HFFc6 (cell line): ENCODE measurements around the gene DCUN1D2. TPM values are rescaled to one million over a fixed set of nuclear protein-coding genes. Genes with fewer than 3 reads are reported as not detected.

Source experiments
- DNase-seq: peaks from one replicate; pipeline ENCODE4 v3.0.0-alpha.2; 2018
- H3K27ac Mint-ChIP-seq: 2 replicates; pipeline ENCODE4 v1.8.0; 2020; ENCODE audit warnings: mild to moderate bottlenecking, mixed read lengths
- H3K27me3 Mint-ChIP-seq: 2 replicates; pipeline ENCODE4 v1.8.0; 2021; ENCODE audit warnings: mild to moderate bottlenecking, moderate library complexity, mixed read lengths; ENCODE audit not compliant: insufficient read depth
- H3K36me3 Mint-ChIP-seq: 2 replicates; pipeline ENCODE4 v1.8.0; 2021; ENCODE audit warnings: low read depth, mixed read lengths
- H3K4me1 Mint-ChIP-seq: 2 replicates; pipeline ENCODE4 v1.8.0; 2020; ENCODE audit warnings: low read depth, mixed read lengths
- H3K4me3 Mint-ChIP-seq: 2 replicates; pipeline ENCODE4 v1.8.0; 2020; ENCODE audit warnings: mild to moderate bottlenecking, moderate library complexity, mixed read lengths
- H3K9me3 Mint-ChIP-seq: 2 replicates; pipeline ENCODE4 v1.8.0; 2020; ENCODE audit warnings: mild to moderate bottlenecking, mixed read lengths
- CTCF ChIP-seq: fragments of 200-600 bp; sonication (generic); IDR thresholded peaks from 2 replicates; pipeline ENCODE4 v1.5.0; 2021; ENCODE audit warnings: antibody characterized with exemption, mild to moderate bottlenecking
- total RNA-seq, 6 experiments: library from RNA; stranded (reverse); fragmentation: NEBNext Ultra II Directional; extraction: Animal tissue kit (Norgen Biotek cat#: 25700); gene quantifications; 2 replicates in 1 of 6; 3 replicates in 5 of 6; pipeline ENCODE4 v1.2.3, GENCODE V29; 2021

Gene DCUN1D2
- total RNA-seq, 6 experiments from 2014 or later = 7.6 to 9.3 (median 9.0) TPM

GRCh38 chr13:113486698-113487097 lies 3.8 kb downstream of the DCUN1D2 start:
- peaks cover 3% of the 10 kb centered on the region for H3K27me3 Mint-ChIP-seq
- DNase-seq = no peak
- TF ChIP-seq CTCF = no peak
- no peaks in the 10 kb centered on the region; the same call in 1 of the 2 replicates for H3K36me3 Mint-ChIP-seq
- no peak overlapping the region for H3K4me3 Mint-ChIP-seq
- no peaks in the 10 kb centered on the region for H3K9me3 Mint-ChIP-seq
- H3K4me1 Mint-ChIP-seq = peaks cover 37% of the 10 kb centered on the region
- no peak overlapping the region for H3K27ac Mint-ChIP-seq

- H3K4me1 Mint-ChIP-seq = peaks cover 35% of the 10 kb centered on the region
- no peak for TF ChIP-seq CTCF
- peaks cover 3% of the 10 kb centered on the region for H3K27me3 Mint-ChIP-seq
- H3K9me3 Mint-ChIP-seq = no peaks in the 10 kb centered on the region
- no peak overlapping the region for H3K4me3 Mint-ChIP-seq
- H3K36me3 Mint-ChIP-seq = no peaks in the 10 kb centered on the region
- DNase-seq = no peak
- H3K27ac Mint-ChIP-seq = no peak overlapping the region
These were observed 5.0 kb downstream of the DCUN1D2 start for GRCh38 chr13:113485545-113485944.

DNA sequence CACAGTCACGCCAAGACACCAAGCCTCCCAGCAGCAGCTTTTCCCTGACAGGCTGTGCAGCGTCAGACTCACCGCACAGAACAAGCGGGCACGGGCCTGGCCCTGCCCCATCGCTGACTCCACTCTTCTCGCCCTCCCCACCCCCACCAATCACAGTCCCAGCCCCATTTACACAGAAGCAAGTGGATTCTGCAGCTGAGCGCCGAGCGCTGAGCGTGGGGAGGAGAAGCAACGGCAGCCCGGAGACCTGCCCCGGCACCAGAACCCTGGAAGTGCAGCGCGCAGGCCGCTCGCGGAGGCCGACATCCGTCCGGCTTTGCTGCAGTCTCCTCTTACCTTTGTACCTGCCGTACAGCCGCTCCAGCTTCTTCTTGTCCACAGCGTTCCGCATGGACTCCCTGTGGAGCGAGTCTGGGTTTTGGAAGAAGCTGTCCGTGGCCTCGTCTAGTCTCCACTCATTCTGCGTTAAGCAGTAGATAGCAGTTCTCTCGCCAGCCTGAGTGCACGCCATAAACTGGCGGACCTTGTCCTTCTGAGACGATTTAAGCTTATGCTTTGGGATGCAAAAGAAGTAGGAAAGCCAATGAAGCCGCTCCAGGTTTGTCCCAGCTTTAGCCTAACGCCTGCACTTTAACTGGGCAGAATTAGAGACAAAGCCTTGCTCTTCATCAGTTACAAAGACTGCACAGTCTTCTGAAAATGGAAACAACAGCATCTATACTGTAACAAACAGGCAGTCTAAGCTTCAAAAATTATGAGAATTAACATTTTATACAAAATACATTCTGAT lies 6.8 kb downstream of the DCUN1D2 start:
- no peaks in the 10 kb centered on the region for H3K27me3 Mint-ChIP-seq
- no peaks in the 10 kb centered on the region for H3K9me3 Mint-ChIP-seq
- H3K4me1 Mint-ChIP-seq = peaks cover 27% of the 10 kb centered on the region
- H3K4me3 Mint-ChIP-seq = no peak overlapping the region
- no peak for DNase-seq
- H3K36me3 Mint-ChIP-seq = peaks cover 7% of the 10 kb centered on the region
- no peak for TF ChIP-seq CTCF
- H3K27ac Mint-ChIP-seq = no peak overlapping the region

DNA sequence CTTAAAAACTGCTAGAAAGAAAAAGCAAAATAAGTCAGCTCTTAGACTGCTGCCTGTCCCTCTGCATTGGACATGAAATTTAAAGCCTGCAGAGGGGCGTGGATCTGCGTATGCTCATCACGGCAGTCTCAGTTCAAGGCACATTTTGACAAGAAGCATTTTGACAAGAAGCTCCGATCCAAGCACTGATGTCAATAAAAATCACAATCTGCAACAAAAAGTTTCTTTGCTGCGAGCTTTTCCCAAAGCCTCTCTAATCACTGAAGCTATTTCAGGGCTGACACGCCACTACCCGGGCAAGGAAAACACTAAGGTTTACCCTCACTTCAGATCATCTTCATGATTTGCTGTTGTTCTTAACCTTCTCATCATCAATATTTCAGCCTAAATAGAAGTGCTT lies 7.4 kb downstream of the DCUN1D2 start:
- no peak for DNase-seq
- Mint-ChIP-seq H3K4me3 (no peak overlapping the region), H3K27me3 (no peaks in the 10 kb centered on the region)

GRCh38 chr13:113479179-113479578 lies 11.3 kb downstream of the DCUN1D2 start:
- Mint-ChIP-seq H3K9me3 (no peaks in the 10 kb centered on the region), H3K36me3 (peaks cover 51% of the 10 kb centered on the region)
- no peak for DNase-seq

More for the DNA sequence above, 7.4 kb downstream of the DCUN1D2 start:
- Mint-ChIP-seq H3K9me3 (no peaks in the 10 kb centered on the region), H3K4me1 (peaks cover 27% of the 10 kb centered on the region), H3K36me3 (peaks cover 14% of the 10 kb centered on the region), H3K27ac (no peak overlapping the region)
- no peak for TF ChIP-seq CTCF

More at GRCh38 chr13:113479179-113479578, 11.3 kb downstream of the DCUN1D2 start:
- Mint-ChIP-seq H3K27ac (no peak overlapping the region), H3K4me1 (peaks cover 17% of the 10 kb centered on the region; the same call in 1 of the 2 replicates), H3K4me3 (no peak overlapping the region), H3K27me3 (no peaks in the 10 kb centered on the region)
- TF ChIP-seq CTCF = no peak
